ENCODE results near the gene KIF2A. TPM values are rescaled to one million over a fixed set of nuclear protein-coding genes. Genes with fewer than 3 reads are reported as not detected.

KIF2A gene
- total and polyA plus RNA-seq, 9 of the 15 experiments (the other 6 are each of a cell fraction or from before 2014, with no cell fraction given) = 42.6 to 126 (median 77.6) TPM

GRCh38 chr5:62310426-62311143, 4.6 kb downstream of the KIF2A start (continued):
- no peak for TF ChIP-seq ZBTB26 (CRISPR knock-in tag; IDR thresholded peaks at IDR 0.05)
- TF ChIP-seq ZNF3 (CRISPR knock-in tag; IDR thresholded peaks at IDR 0.05) = no peak
- TF ChIP-seq SMARCC2 (IDR thresholded peaks at IDR 0.05; ENCODE audit: low read depth) = 0 out of 2 replicates have a peak, but pooled peaks have one; percentile 48
- TF ChIP-seq ZNF280B (CRISPR knock-in tag; IDR thresholded peaks at IDR 0.05) = no peak
- TF ChIP-seq TCF7 (IDR thresholded peaks at IDR 0.05; ENCODE audit: borderline replicate concordance) = no peak
- TF ChIP-seq ZNF507 (tag; conservative IDR thresholded peaks at IDR 0.05) = no peak
- peak; percentile 63; the same call in 1 of the 2 replicates for TF ChIP-seq STAT5A (IDR thresholded peaks at IDR 0.05; ENCODE audit: borderline replicate concordance, low read length)
- TF ChIP-seq ZNF77 (CRISPR knock-in tag; IDR thresholded peaks at IDR 0.05) = no peak
- no peak for TF ChIP-seq ZFP30 (CRISPR knock-in tag; IDR thresholded peaks at IDR 0.05; ENCODE audit: borderline replicate concordance)
- TF ChIP-seq TBL1XR1 (IDR thresholded peaks at IDR 0.05; ENCODE audit: low read length in 2 of 2) = peak in 1 of 2 experiments; percentile 69; a peak in 1 of 4 replicates
- no peak for TF ChIP-seq NFXL1 (CRISPR knock-in tag; IDR thresholded peaks at IDR 0.05)
- TF ChIP-seq POLR2AphosphoS5 (IDR thresholded peaks at IDR 0.05; ENCODE audit: control insufficient read depth, insufficient read depth, low read depth, low read length) = peak; percentile 65; the same call in 1 of the 2 replicates
- peak; percentile 99 for TF ChIP-seq HMBOX1 (IDR thresholded peaks at IDR 0.05)
- TF ChIP-seq MLLT1 (IDR thresholded peaks at IDR 0.05) = no peak
- TF ChIP-seq MYBL2 (IDR thresholded peaks at IDR 0.05; ENCODE audit: low read depth) = no peak
- no peak for TF ChIP-seq MYBL2 (CRISPR knock-in tag; IDR thresholded peaks at IDR 0.05; ENCODE audit: borderline replicate concordance)
- TF ChIP-seq ZNF717 (CRISPR knock-in tag; IDR thresholded peaks at IDR 0.05) = no peak
- TF ChIP-seq RBM15 (IDR thresholded peaks at IDR 0.05; ENCODE audit: insufficient read depth, low read length) = no peak
- no peak for TF ChIP-seq SMAD1 (IDR thresholded peaks at IDR 0.05; ENCODE audit: low read depth, low read length, partially characterized antibody)
- TF ChIP-seq ADNP (tag; IDR thresholded peaks at IDR 0.05) = no peak
- peak; percentile 19 to 89; a peak in 2 of 4 replicates for TF ChIP-seq RCOR1 (IDR thresholded peaks at IDR 0.05; ENCODE audit: borderline replicate concordance in 1 of 2, low read depth in 2 of 2, low read length in 2 of 2)
- no peak for TF ChIP-seq CTBP1 (IDR thresholded peaks at IDR 0.05; ENCODE audit: borderline replicate concordance)
- no peak for TF ChIP-seq PREB (CRISPR knock-in tag; IDR thresholded peaks at IDR 0.05)
